ENCODE results near the gene GHR. TPM values are rescaled to one million over a fixed set of nuclear protein-coding genes. Genes with fewer than 3 reads are reported as not detected.

The GHR gene
- total RNA-seq, 1 donor from 2014 or later = 5.6 TPM

- no peak for DNase-seq (ENCODE audit: low read depth in 2 of 2)
Measured at GRCh38 chr5:42462083-42462482, 38.8 kb downstream of the GHR start.

DNA sequence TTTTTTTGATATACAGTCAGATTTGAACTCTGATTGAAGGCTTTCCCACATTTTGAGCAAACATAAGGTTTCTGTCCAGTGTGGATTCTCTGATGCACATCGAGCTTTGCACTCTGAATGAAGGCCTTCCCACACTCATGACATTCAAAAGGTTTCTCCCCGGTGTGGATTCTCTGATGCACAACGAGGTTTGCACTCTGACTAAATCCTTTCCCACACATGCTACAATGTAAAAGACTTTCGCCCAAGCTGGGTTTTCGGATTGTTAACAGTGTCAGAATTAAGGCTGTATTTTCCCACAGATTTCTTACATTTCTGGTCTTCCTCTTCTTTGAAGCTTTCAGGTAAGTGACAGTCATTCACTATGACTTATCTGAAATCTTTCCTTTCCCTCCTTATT lies 44.3 kb downstream of the GHR start:
- no peak for DNase-seq (ENCODE audit: low read depth in 2 of 2)

DNA sequence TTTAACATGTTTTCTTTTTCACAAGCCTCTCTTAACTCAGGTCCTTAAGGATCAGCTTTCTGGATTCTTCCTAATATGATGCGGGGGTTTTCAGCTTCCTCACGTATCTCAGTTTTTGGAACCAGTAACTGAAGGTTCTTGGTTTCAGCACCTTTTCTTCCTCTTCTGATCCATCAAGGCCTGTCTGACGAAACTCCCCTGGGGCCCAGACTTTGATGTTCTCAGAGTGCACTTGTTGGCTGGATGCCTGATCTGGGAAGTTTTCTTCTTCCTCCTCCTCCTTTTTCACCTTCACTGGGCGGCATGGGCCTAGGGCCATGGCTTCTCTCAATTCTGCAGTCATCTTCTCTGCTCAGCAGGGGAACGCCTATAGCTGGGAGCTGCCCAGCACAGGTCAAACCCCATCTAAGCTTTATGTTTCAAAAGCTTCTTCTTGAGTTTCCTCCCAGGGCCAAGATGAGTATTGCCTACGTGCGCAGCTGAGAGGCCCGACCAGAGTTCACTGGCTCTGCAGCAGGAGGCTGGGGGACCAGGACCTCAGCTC lies 44.8 kb downstream of the GHR start:
- no peak for DNase-seq (ENCODE audit: low read depth in 2 of 2)

- peak in 1 of 2 donors; percentile 3 for DNase-seq (ENCODE audit: low read depth in 2 of 2)
Measured at GRCh38 chr5:42483472-42484154, 60.4 kb downstream of the GHR start.

DNA sequence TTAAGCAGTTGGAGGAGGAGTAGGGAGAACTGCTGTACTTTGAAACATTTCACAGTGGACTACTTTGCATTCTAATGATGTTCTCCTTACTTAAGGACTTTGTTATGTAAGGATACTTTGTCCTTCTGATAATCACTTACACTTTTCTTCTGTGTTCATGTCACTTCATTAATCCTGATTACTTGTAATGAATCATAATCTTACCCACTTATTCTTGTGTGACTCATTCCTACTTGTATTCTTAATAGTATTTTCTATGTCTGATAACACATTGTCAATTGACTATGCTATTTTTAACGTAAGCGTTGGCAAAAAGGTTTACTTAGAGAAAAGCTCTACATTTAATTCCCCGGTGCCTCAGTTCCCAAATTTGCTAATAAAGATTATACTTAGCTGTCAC lies 63.8 kb downstream of the GHR start:
- DNase-seq (ENCODE audit: low read depth in 2 of 2) = no peak

DNA sequence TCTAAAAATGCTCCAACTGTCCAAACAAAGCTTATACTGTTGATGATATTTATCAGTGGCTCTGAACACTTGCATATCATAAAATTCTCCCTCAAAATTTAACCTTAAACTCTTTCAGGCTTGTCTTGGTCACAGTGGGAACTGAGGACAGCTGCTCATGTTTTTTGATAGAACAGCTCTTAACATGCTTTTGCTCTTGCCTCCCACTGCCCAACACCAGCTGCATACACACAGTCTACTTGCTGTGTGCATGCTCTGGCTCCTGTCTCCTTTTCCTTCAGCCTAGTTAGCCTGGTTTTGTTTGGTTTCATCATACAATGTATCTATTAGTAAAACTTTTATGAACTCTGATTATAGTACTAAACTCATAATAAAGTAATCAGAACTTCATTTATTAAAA lies 64.6 kb downstream of the GHR start:
- DNase-seq (ENCODE audit: low read depth in 2 of 2) = no peak

DNA sequence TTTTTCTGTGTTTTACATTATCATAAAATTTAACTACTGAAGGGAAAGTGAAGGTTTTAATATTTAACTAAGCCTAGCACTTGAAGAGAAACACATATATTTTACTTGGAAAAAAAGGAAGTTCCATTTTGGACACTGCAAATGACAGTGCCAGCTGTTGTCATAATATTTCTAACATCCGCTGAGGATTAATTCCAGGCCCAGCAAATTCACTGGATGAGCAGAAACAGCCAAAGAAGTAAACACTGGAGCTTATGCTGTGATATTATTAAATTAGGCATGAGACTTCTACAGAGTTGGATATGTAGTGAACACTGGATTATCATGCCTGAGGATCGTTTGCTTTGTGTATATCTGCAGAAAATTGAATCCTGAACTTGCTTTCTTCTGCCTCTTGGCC lies 67.6 kb downstream of the GHR start:
- no peak for DNase-seq (ENCODE audit: low read depth in 2 of 2)

DNA sequence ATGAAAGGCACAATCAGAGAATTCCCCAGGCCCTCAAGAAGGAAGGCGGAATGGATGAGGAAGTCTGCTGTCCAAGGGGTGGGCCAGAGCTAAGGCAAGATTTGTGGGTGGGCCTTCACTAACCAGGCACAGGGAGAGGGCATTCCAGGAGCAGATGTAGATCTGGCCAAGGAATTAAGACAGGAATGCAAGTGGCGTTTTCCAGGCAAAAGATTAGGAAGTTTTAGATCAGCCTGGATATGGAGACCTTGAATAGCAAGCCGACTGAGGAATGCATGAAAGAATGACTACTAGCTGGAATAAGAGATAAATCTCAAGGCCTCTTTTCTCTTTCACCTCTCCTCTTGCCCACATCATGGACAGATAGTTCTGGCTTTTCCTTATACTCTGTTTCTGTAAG lies 68.5 kb downstream of the GHR start:
- DNase-seq (ENCODE audit: low read depth in 2 of 2) = no peak

- no peak for DNase-seq (ENCODE audit: low read depth in 2 of 2)
Measured at GRCh38 chr5:42492974-42493373, 69.7 kb downstream of the GHR start.

DNA sequence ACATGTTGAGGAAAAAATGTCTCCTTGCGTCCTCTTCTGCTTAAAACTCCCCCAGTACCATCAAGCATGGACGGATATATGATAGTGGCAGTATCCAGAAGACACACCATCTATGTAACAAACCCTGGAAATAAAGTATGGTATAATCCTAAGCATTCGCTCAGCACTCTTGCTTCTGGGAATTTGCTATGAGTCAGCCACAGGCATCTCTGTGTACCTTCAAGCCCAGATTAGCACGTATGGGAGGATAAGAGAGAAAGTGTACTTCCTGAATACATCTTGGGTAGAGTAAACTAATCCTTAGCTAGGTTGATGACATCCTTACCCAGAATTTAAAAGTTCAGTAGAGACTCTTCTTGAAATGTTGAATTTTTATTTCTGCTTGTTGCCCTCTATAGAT lies 71.2 kb downstream of the GHR start:
- DNase-seq (ENCODE audit: low read depth in 2 of 2) = no peak

GRCh38 chr5:42495914-42496313 lies 72.7 kb downstream of the GHR start:
- peak in 1 of 2 donors; percentile 2 for DNase-seq (ENCODE audit: low read depth in 2 of 2)

GRCh38 chr5:42496397-42497156 lies 73.3 kb downstream of the GHR start:
- DNase-seq (ENCODE audit: low read depth in 2 of 2) = no peak

- DNase-seq (ENCODE audit: low read depth in 2 of 2) = no peak
Measured at GRCh38 chr5:42498000-42498399, 74.8 kb downstream of the GHR start.

DNA sequence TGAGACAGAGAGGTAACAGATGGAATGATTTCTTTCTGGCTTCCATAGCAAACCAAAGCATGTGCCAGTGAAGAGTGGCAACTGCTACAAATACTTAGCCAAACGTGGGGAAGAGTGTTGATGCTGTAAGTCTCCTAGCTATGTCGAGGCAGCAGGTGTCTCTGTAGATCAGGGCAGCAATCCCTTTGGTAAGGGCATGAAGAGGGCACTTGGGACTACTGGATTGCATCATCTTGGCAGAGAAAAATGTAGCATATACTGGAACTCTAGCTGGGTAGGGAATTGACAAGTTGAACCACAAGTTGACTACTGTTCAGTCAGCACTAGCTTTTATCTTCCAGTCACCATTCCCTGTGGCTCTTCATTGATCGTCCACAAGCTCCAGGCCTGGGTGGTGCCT lies 75.8 kb downstream of the GHR start:
- no peak for DNase-seq (ENCODE audit: low read depth in 2 of 2)

DNA sequence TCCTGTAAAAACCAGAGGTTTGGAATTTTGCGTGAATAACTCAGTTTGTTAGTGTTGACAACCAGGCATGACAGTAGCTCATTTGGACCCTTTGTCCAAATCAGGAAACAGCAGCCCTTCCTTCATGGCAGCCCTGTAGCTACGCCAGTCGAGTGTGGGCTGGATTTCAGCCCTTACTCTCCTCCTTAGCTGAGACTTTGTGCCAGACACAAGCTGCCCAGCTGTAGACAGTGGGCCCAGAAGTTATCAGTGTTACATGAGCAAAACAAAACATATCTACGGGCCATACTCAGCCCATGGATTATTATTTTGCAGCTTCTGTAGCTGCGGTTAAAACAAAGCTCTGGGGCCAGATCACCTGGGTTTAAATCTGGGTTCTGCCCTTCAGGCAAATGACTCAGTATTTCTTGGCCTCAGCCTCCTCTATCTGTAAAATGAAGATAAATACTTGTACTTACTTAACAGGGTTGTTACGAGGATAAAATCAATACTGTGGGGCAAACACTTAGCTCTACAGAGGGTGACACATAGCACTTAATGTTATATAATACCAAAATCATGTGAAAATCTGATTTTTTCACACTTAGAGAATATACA lies 76.9 kb downstream of the GHR start:
- no peak for DNase-seq (ENCODE audit: low read depth in 2 of 2)

DNA sequence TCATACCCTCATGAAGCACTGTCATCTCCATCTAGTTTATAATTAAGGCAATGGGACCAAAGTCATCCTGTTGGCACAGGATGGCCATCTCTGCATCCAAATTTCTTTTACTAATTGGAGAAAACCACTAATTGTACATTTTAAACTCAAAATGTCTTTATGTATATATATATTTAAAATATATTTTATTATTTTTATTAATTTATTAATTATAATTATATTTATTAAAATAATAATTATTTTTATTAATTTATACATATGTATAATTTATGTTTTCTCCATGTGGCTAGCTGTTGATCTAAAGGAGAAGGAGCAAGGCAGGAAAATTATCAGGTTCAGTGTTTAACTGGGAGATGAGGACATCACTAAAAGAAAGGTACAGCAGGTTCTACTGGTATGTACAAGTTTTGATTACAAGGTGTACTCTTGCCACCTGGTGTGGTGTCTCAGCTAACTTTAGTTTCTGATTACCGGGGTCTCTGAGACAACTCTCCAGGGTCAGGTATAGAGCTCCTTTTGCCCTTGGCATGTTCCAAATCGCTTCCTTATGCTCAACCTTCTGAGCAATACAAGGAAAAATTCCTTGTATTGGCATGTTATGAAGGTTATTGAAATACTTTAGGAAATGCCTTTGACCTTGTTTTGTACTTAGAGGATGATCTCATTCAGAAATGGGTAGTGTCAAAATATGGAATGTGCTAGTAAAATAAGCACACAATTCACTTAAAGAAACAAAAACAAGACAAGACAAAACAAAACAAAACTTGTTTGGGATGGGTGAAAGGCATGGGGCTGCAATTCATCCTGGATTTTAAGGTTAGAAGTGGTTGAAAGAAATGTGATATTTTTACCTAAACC lies 79.6 kb downstream of the GHR start:
- peak in 1 of 2 donors; percentile 2 for DNase-seq (ENCODE audit: low read depth in 2 of 2)

GRCh38 chr5:42506662-42507061 lies 83.4 kb downstream of the GHR start:
- no peak for DNase-seq (ENCODE audit: low read depth in 2 of 2)

- no peak for DNase-seq (ENCODE audit: low read depth in 2 of 2)
Measured at GRCh38 chr5:42507451-42508097, 84.3 kb downstream of the GHR start.

DNA sequence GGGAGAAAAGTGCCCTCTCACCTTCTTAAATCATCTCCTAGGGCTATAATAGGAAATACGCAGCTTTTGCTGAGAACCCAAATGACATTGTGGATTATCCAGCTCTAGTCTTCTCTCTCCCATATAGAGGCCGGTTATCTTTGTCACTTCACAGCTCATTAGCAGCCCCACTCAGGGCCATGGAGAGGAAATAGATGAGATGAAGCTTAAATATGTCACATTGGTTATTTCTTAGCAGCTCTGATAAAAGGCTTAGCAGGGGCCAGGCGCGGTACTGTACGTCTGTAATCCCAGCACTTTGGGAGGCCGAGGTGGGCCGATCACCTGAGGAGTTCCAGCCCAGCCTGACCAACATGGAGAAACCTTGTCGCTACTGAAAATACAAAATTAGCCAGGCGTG lies 90.0 kb downstream of the GHR start:
- DNase-seq (ENCODE audit: low read depth in 2 of 2) = no peak

DNA sequence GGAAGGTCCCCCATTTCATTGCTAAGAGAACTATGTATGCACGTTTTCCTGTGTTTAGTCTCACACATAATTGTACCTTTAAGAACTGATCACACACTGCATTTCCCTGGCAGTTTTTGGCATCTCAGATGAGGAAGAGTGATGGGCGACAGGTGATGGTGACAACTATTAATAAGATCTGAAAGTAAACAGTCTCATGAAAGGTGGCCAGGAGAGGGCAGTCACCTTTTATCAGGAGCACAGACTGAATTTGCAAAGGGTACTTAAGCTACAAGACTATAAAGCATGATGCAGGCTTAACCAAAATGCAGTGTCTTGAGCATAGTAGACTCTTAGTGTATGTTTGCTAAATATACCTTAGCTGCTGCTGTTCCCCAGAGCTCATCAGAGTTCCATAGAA lies 91.5 kb downstream of the GHR start:
- peak in 1 of 2 donors; percentile 28 for DNase-seq (ENCODE audit: low read depth in 2 of 2)

DNA sequence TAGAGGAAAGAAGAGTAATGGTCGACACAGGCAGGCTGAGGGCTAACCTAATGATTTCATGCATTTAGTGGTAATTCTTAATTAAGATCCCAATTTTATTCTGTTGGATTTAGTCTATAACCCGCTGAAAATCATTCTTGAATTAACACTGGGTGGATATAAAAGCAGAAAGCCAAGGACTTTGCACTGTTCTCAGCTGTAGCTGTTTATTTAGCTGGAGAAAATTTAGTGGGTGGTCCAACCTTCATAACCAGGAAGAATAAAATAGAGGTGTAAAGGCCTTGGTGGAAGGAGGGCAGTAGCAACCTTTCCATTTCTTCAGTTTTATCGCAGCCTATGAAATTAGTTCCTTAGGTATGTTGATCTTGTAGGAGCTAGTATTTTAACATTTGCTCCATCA lies 92.3 kb downstream of the GHR start:
- no peak for DNase-seq (ENCODE audit: low read depth in 2 of 2)

Measured in lung microvascular endothelial cell (primary cell).